HuH-7.5 (cell line): Measurements from ENCODE around the gene PLK5.
A peak's percentile ranks its signal among the peaks of the same experiment; 100 is the strongest.

Experiments used
- DNase-seq: peaks from one replicate; pipeline ENCODE4 v3.0.0; 2011; ENCODE audit warnings: low spot score

The PLK5 gene

GRCh38 chr19:1555487-1556389 is 31.9 kb downstream of the PLK5 start:
- DNase-seq = no peak

DNA sequence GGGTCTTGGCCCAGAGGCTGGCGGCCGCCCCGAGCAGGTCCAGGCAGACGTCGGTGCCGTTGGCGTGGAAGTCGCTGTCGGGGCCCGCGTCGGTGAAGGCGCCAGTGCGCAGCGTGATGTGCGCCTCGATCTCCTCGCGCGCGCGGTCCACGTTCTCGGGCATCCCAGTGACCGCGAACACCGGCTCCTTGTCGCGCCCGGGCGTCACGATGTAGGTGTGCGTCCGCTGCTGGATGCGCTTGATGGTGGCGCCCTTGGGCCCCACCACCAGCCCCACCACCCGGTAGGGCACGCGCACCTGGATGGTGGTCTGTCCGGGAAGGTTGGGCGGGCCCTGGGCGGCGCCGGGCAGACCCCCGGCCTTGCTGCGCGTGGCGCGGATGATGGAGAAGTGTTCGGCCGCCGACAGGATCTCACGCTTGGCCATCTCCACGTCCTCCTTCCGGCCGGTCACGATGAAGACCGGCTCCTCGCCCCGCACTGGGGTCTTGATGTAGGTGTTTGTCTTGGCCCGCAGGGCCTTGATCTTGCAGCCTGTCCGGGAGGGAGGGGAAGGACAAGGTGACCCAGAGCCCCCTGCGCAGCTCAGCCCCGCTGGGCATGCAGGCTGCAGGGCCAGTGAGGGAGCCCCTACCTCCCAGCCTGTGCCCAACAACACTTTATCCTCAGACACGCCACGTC is 32.7 kb downstream of the PLK5 start:
- DNase-seq = no peak

DNA sequence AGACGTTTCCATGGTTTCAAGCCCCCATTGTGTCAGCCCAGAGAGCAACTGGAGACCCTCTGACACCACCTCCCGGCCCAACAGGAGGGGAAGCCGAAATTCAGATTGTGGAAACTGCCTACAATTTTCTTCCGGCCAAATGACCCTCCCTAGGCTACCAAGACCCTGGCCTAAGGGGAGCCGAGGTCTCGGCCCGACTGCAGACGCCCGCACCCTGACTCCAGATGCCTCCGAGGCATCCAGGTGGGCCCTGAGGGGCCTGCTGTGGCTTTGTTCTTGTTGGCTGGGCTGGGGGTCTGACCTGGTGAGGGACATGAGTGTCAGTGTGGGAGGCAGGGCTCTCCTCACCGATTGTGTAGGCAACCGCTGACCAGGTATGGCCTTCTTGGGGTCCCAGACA is 34.7 kb downstream of the PLK5 start:
- no peak for DNase-seq

DNA sequence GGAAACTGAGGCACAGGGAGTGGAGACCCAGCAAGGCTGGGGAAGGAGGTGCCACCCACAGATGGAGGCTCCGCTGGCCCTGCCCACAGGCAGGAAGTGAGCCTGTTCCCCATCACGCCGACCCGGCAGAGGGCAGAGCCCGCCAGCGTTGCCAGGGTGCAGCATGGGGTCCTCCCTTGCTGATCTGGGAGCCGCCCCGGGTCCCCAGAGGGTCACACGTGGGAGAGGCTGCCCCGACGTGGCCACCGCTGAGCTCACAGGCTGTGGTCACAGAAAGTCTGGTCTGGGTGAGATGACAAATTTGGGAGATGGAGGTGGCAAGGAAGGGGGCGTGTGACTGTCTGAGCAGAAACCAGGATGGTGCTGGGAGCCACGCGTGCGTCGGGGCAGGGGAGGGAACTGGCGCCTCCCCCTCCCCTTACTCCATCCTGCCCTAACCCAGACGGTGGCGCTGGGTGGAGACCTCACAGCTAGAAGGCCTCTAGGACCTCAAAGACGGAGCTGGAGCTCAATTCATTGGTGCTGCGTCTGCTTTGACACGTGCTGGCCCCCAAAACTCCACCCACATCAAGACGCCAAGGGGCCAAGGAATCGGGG is 36.5 kb downstream of the PLK5 start:
- DNase-seq = no peak

DNA sequence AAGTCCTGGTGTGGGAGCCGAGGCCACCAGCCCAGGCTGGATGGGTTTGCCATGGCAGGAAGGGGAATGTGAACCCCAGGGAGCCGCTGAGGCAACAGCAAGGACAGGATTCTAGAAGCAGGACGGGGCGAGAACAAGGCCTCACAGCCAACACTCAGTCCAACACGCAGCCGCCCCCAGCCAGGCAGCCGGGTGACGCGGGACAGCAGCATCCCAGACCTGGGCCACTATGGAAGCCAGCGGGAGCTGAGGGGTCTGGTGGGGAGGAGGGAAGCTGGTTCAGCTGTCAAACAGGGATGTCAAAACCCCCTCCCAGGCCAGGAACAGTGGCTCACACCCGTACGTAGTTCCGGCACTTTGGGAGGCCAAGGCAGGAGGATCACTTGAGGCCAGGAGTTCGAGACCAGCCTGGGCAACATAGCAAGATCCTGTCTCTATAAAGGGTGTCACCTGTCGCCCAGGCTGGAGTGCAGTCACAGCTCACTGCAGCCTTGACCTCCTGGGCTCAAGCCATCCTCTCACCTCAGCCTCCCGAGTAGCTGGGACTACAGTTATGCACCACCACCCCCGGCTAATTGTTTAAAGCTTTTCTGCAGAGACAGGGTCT is 37.5 kb downstream of the PLK5 start:
- no peak for DNase-seq

DNA sequence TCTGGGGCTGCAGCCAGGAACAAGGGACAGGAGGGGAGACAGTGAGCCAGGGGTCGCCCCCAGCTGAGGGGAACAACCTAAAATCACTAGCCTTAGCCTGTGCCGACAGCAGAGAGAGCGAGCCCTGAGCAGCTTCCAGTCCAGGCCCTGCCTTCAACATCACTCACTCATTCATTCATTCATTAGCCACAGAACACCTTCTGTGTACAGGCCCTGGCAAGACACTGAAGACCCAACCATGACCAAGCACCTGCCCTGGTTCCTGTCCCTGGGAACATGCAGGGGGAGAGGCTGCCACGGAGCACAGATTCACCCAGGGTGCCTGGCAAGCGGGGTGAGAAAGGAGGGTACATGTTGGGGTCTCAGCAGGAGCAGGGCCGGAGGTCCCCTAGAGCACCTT is 39.4 kb downstream of the PLK5 start:
- DNase-seq = no peak

- peak; percentile 96 for DNase-seq
Observed at GRCh38 chr19:1566392-1567115, 42.7 kb downstream of the PLK5 start.

DNA sequence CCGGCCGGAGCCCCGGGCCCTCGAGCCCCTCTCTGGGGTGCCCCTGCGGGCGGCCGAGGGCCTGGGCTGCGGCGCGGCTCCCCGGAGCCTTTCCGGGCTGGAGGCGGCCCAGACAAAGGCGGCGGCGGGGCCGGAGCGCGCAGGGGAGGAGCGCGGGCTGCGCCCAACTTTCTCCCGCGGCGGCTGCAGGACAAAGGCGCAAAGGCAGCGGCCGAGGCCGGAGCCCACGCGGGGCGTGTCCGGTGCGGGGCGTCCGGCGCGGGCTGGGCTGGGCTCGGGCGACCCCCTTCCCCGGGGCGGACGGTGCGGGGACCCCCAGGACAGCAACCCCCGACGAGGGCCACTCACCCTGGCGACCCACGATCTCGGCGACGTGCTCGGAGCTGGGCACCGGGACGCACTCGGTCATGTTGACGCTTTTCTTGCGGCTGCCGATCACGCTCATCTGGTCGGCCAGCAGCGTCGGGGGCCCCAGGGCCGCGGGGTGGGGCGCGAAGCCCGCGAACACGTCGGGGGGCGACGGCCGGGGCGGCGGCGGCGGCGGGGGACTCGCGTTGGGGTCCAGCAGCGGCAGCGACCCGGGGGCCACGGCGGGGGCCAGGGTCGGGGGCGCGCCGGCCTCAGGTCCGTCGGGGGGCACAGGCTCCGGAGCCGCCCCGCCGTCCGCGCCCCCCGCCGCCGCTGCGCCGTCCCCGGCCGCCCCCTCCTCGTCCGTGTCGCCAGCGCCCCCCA is 43.4 kb downstream of the PLK5 start:
- DNase-seq = peak; percentile 71

GRCh38 chr19:1567848-1568227 is 44.0 kb downstream of the PLK5 start:
- peak; percentile 55 for DNase-seq

GRCh38 chr19:1568320-1569019 is 44.6 kb downstream of the PLK5 start, which contains the start of gene MEX3D:
MEX3D (minus strand) TSS chr19:1568325; CDS start chr19:1568058, 267 bp downstream.
- peak; percentile 98 for DNase-seq

- no peak for DNase-seq
Observed at GRCh38 chr19:1569997-1570396, 46.1 kb downstream of the PLK5 start.

DNA sequence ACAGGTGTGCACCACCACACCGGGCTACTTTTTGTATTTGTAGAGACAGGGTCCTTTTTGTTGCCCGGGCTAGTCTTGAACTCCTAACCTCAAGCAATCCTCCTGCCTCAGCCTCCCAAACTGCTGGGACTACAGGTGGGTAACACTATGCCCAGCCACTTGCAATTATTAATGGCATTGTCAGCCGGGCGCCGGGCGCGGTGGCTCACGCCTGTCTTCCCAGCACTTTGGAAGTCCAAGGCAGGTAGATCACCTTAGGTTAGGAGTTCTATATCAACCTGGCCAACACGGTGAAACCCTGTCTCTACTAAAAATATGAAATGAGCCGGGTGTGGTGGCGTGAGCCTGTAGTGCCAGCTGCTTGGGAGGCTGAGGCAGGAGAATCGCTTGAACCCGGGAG is 47.0 kb downstream of the PLK5 start:
- DNase-seq = no peak

DNA sequence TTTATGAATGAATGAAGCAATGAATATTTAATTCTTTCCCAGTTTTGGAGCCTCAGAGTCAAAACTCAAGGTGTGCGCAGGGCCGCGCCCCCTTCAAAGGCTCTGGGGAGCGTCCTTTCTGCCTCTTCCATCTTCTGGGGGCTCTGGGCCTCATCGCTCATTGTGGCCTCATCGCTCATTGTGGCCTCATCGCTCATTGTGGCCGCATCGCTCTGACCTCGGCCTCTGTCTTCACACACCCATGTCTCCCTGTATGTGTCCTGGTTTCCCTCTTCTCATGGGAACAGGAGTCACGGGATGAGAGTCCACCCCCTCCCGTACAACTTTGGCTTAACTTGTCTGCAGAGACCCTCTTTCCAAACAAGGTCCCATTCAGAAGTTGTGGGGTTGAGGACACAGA is 47.5 kb downstream of the PLK5 start:
- no peak for DNase-seq

GRCh38 chr19:1572795-1573194 is 48.9 kb downstream of the PLK5 start:
- DNase-seq = no peak

DNA sequence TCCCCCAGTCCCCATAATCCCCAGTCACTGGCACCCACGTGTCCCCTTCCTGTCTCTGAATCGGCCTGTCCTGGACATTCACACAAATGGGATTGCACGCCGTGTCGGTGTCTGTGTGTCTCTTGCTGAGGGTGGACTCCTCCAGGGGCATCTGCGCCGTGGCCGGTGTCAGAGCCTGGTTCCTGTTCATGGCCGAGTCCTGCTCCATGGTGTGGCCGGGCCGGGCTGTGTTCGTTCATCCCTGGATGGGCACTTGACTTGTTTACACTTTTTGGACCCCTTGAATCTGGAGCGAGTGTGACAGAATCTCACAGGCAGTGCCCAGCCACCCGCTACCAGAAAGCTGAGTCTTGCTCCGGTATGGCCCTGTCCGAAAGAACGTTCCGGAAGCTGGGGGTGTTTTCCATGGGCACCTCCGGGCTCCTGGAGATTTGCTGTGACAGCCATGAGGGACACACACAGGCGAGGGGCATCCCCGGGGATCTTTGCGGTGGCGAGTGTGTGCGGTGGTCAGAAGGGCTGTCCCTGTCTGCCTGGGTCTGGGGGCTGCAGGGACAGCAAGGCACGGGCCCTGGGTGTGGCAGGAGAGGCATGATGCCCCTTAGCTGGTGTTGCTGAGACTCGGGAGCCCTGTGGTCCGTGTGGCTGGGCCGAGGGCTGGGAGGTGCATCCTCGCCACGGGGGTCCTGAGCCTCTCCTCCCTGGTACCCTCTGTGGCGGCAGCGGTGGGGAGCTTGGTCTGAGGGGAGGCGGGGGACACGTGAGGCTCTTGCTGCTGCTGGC is 50.7 kb downstream of the PLK5 start:
- DNase-seq = no peak

- DNase-seq = no peak
Observed at GRCh38 chr19:1575323-1576241, 51.7 kb downstream of the PLK5 start.

- DNase-seq = no peak
Observed at GRCh38 chr19:1576242-1577089, 52.6 kb downstream of the PLK5 start.
